Activated CD4-positive, alpha-beta T cell treated with anti-CD3 and anti-CD28 coated beads, Interleukin-2, Interleukin-6, amounts not matched to agents 100 ng/mL and 50 ng/mL, durations not matched to agents 16 hours and 8 hours (primary cell): ENCODE data around the gene FAM13C.
"Not testable (repeated sequence)": the region's sequence is repeated elsewhere in the genome, so short reads cannot be mapped to it uniquely, and the experiment has no call there.

Source experiments
- DNase-seq: peaks from one replicate; pipeline ENCODE4 v3.0.0-alpha.2; 2020

FAM13C gene

DNA sequence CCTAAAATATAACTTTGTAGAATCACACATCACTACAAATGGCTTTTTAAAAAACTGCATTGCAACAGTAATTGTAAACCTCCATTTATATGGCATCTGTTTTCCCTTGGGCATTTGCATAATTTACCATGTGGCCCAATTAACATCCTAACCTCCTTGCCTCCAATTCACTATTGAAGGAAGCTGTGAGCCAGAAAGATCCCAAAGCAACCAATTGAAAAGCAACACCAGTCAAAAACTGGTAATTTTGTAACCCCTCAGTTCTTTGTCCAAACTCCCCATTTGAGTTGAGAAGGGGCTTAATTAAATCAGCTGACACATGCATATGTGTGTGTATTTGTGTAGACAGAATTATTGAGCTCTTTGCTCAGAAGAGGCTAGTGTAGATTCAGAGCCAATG lies 90.3 kb downstream of the FAM13C start:
- no peak for DNase-seq

DNA sequence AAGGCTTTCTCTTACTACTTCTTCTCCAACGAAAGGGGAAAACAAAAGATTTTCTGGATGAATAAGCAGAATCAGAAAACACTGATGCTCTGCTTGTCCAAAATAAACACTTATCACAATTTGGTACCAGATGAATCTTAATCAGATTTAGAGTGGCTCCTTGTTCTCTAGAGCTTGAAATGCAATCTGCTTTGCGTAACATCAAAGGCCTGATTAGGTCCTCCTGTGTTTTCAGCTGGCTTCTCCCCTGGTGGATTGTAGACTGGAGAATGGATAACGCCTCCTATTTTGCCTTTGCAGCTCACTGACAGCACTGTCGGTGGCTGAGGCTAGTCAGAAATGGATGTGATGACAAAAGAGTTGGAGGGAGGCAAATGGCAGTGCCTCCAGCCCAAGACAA lies 91.2 kb downstream of the FAM13C start:
- DNase-seq = no peak

- DNase-seq = no peak
Measured at GRCh38 chr10:59270492-59270891, 91.9 kb downstream of the FAM13C start.

GRCh38 chr10:59269651-59270050 lies 92.7 kb downstream of the FAM13C start:
- DNase-seq = no peak

GRCh38 chr10:59268460-59268859 lies 93.9 kb downstream of the FAM13C start:
- no peak for DNase-seq

DNA sequence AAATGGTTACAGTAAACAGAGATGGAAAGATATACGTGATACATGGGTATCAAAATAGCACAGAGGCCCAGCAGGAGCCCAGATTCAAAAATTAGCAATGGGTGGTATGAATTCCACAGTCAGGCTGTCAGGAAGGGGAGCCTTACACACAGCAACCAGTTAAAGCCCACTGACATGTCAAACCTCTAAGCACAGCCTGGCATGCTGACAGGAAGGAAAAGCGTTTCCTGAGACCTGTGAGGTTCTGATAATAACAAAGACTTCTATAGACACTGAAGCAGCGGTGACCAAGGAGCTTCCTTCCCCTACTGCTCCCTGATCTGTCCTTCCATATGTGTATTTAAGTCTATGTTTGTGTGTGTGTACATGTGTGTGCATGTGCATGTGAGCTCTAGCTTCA lies 96.0 kb downstream of the FAM13C start:
- DNase-seq = no peak

DNA sequence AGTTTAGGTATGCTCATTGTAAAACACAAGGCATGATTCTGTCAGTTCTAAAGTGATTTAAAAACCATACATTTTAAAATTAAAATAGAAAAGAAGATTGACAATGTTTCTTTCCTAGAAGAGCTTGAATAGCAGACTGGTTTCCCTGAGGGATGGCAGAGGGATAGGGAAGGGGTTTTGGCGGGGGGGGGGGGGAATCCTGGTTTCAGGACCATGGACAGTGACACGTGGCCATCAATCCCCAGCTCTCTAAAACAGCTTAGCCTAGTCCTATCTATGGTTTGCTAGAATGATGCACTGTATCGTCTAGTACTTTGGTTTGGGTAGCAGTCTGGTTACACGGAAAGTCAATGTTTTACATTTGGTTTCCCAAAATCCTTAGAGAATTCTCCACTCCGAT lies 97.2 kb downstream of the FAM13C start:
- DNase-seq = no peak

DNA sequence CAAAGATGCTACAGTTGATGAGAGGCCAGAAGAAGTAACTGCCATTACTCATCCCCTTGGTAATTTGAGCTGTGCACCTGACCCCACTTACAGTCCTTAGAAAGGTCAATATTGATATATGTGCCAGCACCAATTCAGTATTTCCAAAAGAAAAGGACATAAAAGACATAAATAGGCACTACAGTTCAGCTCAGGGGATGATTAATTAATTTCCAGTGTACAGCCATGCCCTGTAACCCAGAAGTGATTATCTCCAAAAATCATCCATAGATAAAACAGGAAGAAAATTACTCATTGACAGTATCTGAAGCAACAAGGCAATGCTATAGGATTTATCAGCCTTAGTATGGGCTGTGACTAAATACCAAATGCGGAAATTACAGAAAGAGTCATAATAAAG lies 103.5 kb downstream of the FAM13C start:
- no peak for DNase-seq

DNA sequence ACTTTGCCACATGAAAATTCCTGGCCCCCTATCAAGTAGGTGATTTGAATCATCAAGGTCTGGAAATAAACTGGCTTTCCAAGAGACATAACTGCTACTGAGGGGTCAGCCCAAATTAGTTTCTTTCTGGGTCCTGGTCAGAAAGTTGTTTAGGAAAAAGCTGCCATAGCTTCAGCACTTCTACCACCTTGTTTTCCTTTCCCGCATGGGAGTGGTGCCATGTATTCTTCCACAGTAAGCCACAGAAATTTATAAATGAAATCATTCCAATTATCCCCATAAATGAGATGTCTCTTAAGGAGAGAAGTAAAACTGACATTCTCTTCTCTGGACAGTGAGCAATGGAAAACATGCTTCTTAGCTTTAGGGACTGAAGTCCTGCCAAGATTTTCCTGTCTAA lies 105.1 kb downstream of the FAM13C start:
- DNase-seq = no peak

- DNase-seq = no peak
Measured at GRCh38 chr10:59255463-59255862, 106.9 kb downstream of the FAM13C start.

DNA sequence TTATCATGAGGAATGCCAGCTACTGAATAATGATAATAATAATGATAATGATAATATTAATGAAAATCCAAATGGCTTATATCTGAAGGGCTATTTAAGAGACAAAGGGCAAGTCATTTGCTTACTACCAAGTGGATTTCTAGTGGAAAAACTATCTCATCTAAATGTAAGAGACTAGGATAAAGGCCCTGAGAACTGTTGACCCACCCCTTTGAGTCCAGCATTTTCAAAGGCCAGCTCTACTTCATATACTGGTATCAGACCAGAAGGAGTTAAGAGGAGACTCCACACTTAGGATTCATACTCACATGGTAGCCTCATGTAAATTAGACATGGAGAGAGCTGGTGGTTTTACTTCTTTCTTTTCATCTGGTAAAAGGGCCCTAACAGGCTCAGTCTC lies 109.9 kb downstream of the FAM13C start:
- DNase-seq = no peak

DNA sequence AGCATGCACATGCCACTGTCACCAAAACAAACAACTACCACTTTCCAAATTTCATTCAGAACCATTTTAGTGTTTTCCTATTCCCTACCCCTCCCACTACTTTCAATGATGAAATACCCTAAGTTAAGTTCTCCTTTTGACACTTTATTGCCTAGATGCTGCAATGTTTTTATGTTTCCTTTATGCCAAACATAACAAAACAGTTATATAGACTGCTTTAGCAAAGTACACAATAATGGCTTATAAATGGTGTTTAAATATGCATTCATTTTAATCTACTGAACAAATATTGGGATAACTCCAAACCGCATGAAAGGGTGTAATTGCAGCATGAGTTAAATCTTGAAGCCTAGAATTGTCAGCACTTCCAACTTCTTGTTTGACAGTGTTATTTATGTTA lies 116.7 kb downstream of the FAM13C start:
- no peak for DNase-seq

GRCh38 chr10:59244871-59245270 lies 117.5 kb downstream of the FAM13C start:
- DNase-seq = no peak

DNA sequence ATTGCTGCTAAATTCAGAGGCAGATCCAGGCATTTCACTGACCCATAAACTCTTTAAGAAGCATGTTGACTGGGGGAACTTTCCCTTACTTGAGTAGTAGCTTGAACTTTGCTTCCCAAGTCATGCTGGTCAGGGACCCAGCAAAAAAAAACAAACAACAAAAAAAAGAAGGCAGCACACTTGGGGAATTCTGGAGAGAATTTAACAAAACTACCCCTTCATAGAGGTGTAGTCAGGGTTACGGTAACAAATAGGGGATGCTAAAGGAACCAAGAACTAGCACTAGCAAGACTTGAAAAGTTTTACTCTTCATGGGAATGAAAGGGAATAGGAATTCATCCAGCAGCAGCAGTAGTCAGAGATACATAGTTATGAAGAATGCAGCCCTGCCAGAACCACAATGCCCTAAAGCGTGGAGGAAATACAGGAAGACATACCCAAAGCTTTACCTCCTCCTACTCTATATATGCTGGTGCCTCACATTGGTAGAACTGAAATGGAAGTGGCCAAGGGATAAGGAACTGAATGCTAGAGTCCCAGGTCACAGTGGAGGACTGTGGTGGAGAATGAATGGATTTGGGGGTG lies 118.6 kb downstream of the FAM13C start:
- DNase-seq = no peak

DNA sequence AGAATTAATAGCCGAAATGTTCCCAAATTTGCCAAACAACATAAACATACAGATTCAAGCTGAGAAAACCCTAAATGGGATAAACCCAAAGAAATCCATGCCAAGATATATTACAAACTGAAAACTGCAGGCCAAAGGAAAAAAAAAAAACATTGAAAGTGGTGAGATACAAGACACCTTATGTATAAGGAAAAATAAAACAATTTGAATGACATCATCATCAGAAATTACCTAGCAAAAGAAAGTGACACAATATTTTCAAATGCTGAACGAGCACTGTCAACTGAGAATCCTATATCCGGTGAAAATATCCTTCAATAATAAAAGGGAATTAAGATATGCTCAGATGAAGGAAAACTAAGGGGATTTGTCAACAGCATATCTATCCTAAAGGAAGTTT lies 119.4 kb downstream of the FAM13C start:
- no peak for DNase-seq

GRCh38 chr10:59242057-59242456 lies 120.3 kb downstream of the FAM13C start:
- DNase-seq = no peak

GRCh38 chr10:59240582-59241183 lies 121.7 kb downstream of the FAM13C start:
- DNase-seq = peak; percentile 26

GRCh38 chr10:59239108-59239507 lies 123.2 kb downstream of the FAM13C start:
- not testable (repeated sequence) for DNase-seq

DNA sequence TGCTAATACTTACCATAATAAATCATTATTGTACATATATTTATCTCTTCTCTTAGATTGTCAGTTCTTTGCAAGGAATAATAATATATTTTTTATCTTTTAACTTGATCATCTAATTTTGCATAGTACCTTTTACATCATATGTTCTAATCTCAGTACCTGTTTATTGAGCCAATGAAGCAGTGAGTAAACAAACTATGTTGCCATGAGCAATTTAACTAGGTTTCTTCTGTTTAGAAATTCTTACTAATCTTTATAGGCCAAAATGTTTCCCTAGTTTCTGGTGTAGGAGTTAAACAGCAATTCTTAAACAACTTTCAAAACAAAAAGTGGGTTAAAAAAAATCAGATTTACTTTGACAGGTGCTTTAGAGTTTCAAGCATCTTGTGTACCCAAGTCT lies 124.6 kb downstream of the FAM13C start:
- DNase-seq = no peak

DNA sequence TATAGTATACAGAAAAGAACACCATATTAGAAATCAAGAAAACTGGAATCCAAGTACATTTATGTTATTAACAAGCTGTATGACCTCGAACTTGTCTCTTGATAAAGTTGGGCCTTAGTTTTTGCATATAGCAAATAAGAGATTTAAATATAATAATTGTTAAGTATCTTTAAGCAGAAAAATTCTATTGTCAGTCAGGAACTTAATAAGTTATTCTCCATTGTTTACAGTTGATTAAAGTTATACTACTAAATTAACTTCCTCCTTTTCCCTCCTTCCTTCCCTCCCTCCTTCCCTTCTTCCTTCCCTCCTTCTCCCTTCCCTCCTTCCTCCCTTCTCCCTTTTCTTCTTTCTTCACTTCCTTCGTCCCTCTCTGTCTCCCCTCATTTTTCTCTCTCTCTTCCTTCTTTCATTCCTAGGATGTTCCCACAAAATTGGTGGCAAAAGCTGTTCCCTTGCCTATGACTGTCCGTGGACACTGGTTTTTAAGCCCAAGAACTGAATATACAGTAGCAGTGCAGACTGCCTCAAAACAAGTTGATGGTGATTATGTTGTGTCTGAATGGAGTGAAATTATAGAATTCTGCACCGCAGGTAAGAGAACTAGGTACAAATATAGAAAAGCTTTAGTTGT lies 126.2 kb downstream of the FAM13C start:
- no peak for DNase-seq

DNA sequence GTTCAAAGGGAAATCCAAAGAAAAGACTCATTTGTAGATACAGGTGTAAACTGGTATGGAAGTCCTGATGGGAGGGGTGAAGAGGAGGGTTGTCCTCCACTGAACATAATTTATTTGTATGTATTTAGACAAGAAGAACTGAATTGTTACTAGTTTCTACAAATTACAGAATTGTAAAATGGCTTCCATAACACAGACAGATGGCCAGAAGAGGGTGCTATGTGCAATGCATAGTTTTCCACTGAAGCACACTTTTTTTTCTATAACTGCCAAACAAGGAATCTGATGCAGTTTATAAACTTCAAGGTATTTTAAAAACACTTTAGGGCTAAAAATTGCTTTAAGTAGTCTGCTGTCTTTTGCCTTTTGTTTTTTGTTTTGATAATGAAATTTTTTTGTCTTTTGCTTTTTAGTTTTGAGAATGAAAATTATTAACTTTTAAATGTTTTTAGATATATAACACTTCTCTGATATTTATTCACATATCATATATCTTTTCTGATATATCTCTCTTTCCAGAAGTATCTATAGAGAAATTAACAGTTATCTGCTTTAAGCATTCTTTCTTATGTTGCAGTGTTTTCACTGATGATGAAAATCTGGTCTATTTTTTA lies 127.4 kb downstream of the FAM13C start:
- peak; percentile 11 for DNase-seq

GRCh38 chr10:59234194-59234593 lies 128.2 kb downstream of the FAM13C start:
- no peak for DNase-seq

- no peak for DNase-seq
Measured at GRCh38 chr10:59229441-59229840, 132.9 kb downstream of the FAM13C start.

DNA sequence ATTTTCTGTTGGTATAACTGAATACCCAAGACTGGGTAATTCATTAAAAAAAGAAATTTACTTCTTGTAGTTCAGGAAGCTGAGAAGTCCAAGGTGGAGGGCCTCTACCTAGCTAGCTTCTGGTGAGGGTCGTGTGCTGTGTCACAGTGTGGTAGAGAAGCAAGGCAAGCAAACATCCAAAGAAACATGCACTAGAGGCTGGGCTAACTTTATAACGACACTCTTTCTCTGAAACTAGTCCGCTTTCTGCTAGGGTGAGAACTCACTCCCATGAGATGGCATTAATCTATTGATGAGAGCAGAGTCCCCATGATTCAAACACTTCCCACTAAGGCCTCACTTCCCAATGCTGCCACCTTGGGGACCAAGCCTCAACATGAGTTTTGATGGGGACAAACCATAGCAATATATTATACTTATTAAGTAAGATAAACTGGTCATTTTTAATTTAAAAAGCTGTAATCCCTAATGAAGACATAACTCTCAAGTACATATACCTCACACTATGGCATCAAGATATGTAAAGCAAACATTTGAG lies 135.1 kb downstream of the FAM13C start:
- DNase-seq = no peak
